Stimulated activated CD8-positive, alpha-beta memory T cell treated with anti-CD3 and anti-CD28 coated beads, Interleukin-2, amount 100 ng/mL, for 1 hour (primary cell): ENCODE measurements around the gene WNK2.

Experiments used
- DNase-seq, 2 donors: peaks; one replicate each; pipeline ENCODE4 v3.0.0-alpha.2; 2020; ENCODE audit warnings: low read depth in 2 of 2

WNK2 gene

GRCh38 chr9:93295031-93295430, 111.1 kb downstream of the WNK2 start:
- no peak for DNase-seq

- DNase-seq, result no peak
Measured at GRCh38 chr9:93295456-93296076, 111.6 kb downstream of the WNK2 start.

- DNase-seq, result no peak
Measured at GRCh38 chr9:93296889-93297480, 113.0 kb downstream of the WNK2 start.

- DNase-seq, result no peak
Measured at GRCh38 chr9:93297659-93298497, 113.9 kb downstream of the WNK2 start.

- DNase-seq, result no peak
Measured at GRCh38 chr9:93298498-93299417, 114.8 kb downstream of the WNK2 start.

- DNase-seq, result no peak
Measured at GRCh38 chr9:93299418-93300174, 115.7 kb downstream of the WNK2 start.

GRCh38 chr9:93300175-93300572, 116.2 kb downstream of the WNK2 start:
- DNase-seq, result no peak

- no peak for DNase-seq
Measured at GRCh38 chr9:93300585-93301081, 116.7 kb downstream of the WNK2 start.

- no peak for DNase-seq
Measured at GRCh38 chr9:93301291-93301811, 117.4 kb downstream of the WNK2 start.

- DNase-seq, result no peak
Measured at GRCh38 chr9:93301911-93302541, 118.1 kb downstream of the WNK2 start.

- DNase-seq, result peak in 1 of 2 donors; percentile 11
Measured at GRCh38 chr9:93302586-93303257, 118.8 kb downstream of the WNK2 start.

GRCh38 chr9:93303258-93303771, 119.4 kb downstream of the WNK2 start:
- DNase-seq, result no peak

GRCh38 chr9:93303806-93304573, 120.1 kb downstream of the WNK2 start:
- DNase-seq, result no peak

- no peak for DNase-seq
Measured at GRCh38 chr9:93304574-93305496, 120.9 kb downstream of the WNK2 start.

- no peak for DNase-seq
Measured at GRCh38 chr9:93305497-93306020, 121.6 kb downstream of the WNK2 start.

GRCh38 chr9:93306081-93306480, 122.1 kb downstream of the WNK2 start:
- no peak for DNase-seq

GRCh38 chr9:93306579-93307091, 122.7 kb downstream of the WNK2 start:
- DNase-seq, result no peak
